Endothelial cell of umbilical vein (primary cell): Measurements from ENCODE around the gene SPIRE1. TPM values are rescaled to one million over a fixed set of nuclear protein-coding genes. Genes with fewer than 3 reads are reported as not detected.

Source experiments
- BruUV-seq: library from RNA; stranded (reverse); fragments of 400-500 nt; replicated peaks from 2 replicates; lab custom pipeline; 2021; lab: Mats Ljungman, UMichigan
- CTCF ChIA-PET: fragments of 300-600, 350-600 bp; sonication (Branson Sonifier 250); formaldehyde crosslinking; loops from one replicate; lab custom pipeline; 2021; ENCODE audit warnings: antibody characterized with exemption, inconsistent platforms; lab: Charles Lee
- POLR2A ChIA-PET: fragments of 300-600, 350-600 bp; sonication (Branson Sonifier 250); formaldehyde crosslinking; loops from one replicate; lab custom pipeline; 2021; ENCODE audit warnings: antibody characterized with exemption, inconsistent platforms; lab: Charles Lee
- DNase-seq: peaks from one replicate; pipeline ENCODE4 v3.0.0-alpha.2; 2011; ENCODE audit warnings: low read depth, low spot score
- FAIRE-seq: peaks from 2 replicates; lab custom pipeline; 2011; peaks lifted over from hg19 to GRCh38; lab: Jason Lieb, UNC
- H2AFZ ChIP-seq: 2 replicates; pipeline ENCODE4 v1.6.0; 2012; ENCODE audit warnings: low read depth, low read length, control low read depth, inconsistent platforms
- H3K27ac ChIP-seq: 2 replicates; pipeline ENCODE4 v1.5.1; 2011; ENCODE audit warnings: low read depth, mild to moderate bottlenecking, control low read depth, low read length, moderate library complexity; ENCODE audit not compliant: insufficient read depth
- H3K27me3 ChIP-seq, 2 experiments: 2 replicates each; pipeline versions ENCODE4 v1.6.0 to v1.6.1; 2011; ENCODE audit warnings: low read length in 2 of 2, mixed read lengths in 1 of 2; ENCODE audit not compliant: control insufficient read depth in 2 of 2, insufficient read depth in 2 of 2
- H3K36me3 ChIP-seq, 2 experiments: 2 replicates in 1 of 2; 3 replicates in 1 of 2; pipeline ENCODE4 v1.5.1; 2011; ENCODE audit warnings: low read length in 2 of 2, mild to moderate bottlenecking in 1 of 2, moderate library complexity in 1 of 2; ENCODE audit not compliant: control insufficient read depth in 2 of 2, insufficient read depth in 2 of 2; ENCODE audit errors: extremely low read depth in 1 of 2
- H3K4me1 ChIP-seq: 3 replicates; pipeline ENCODE4 v1.5.1; 2011; ENCODE audit warnings: mild to moderate bottlenecking, low read length; ENCODE audit not compliant: control insufficient read depth, insufficient read depth; ENCODE audit errors: extremely low read depth
- H3K4me2 ChIP-seq: 2 replicates; pipeline ENCODE4 v1.6.1; 2011; ENCODE audit warnings: low read length, control low read depth, mixed read lengths; ENCODE audit not compliant: insufficient read depth
- H3K4me3 ChIP-seq, 3 experiments: fragments of 200-600 bp in 1 of 3; sonication (generic), shearing (Covaris generic) in 1 of 3; replicated peaks in 1 of 3; 2 replicates each; pipeline ENCODE4 v1.5.1; 2011 to 2016; ENCODE audit warnings: control low read depth in 3 of 3, low read length in 3 of 3, mild to moderate bottlenecking in 2 of 3, inconsistent platforms in 1 of 3, low read depth in 1 of 3, moderate library complexity in 1 of 3; ENCODE audit not compliant: insufficient read depth in 1 of 3
- H3K79me2 ChIP-seq: 2 replicates; pipeline ENCODE4 v1.6.0; 2012; ENCODE audit warnings: low read length, inconsistent platforms; ENCODE audit not compliant: control insufficient read depth, insufficient read depth
- H3K9ac ChIP-seq: replicated peaks from 2 replicates; pipeline ENCODE3; 2011; ENCODE audit warnings: low read length, control low read depth; ENCODE audit not compliant: insufficient read depth; ENCODE audit errors: extremely low read depth
- H3K9me1 ChIP-seq: replicated peaks from 3 replicates; pipeline ENCODE4 v1.6.0; 2011; ENCODE audit warnings: mild to moderate bottlenecking, low read length; ENCODE audit not compliant: control insufficient read depth, insufficient read depth; ENCODE audit errors: extremely low read depth
- H3K9me3 ChIP-seq: replicated peaks from 2 replicates; pipeline ENCODE4 v1.5.1; 2012; ENCODE audit warnings: low read length, inconsistent platforms; ENCODE audit not compliant: control insufficient read depth, insufficient read depth
- H4K20me1 ChIP-seq: replicated peaks from 2 replicates; pipeline ENCODE3; 2011; ENCODE audit warnings: mild to moderate bottlenecking, low read length; ENCODE audit not compliant: control insufficient read depth, insufficient read depth; ENCODE audit errors: extremely low read depth
- CTCF ChIP-seq, 2 donors: IDR thresholded peaks; 1 replicate in 1 of 2; 2 replicates in 1 of 2; pipeline ENCODE4 v1.5.1; 2011; ENCODE audit warnings: low read length in 2 of 2, mild to moderate bottlenecking in 2 of 2, moderate library complexity in 2 of 2, control low read depth in 1 of 2, inconsistent platforms in 1 of 2, low read depth in 1 of 2; ENCODE audit not compliant: insufficient read depth in 1 of 2; ENCODE audit errors: extremely low read depth in 1 of 2
- FOS ChIP-seq: IDR thresholded peaks from 2 replicates; pipeline ENCODE4 v1.6.1; 2011; ENCODE audit warnings: mild to moderate bottlenecking, low read length, moderate library complexity, borderline replicate concordance; ENCODE audit not compliant: insufficient read depth
- GATA2 ChIP-seq: IDR thresholded peaks from 2 replicates; pipeline ENCODE4 v1.7.0; 2011; ENCODE audit warnings: low read depth, mild to moderate bottlenecking, moderate library complexity, mixed read lengths, low read length; ENCODE audit not compliant: insufficient read length, insufficient read depth
- POLR2AphosphoS5 ChIP-seq: IDR thresholded peaks from 2 replicates; pipeline ENCODE4 v1.6.1; 2012; ENCODE audit warnings: low read depth, mild to moderate bottlenecking, control low read depth, low read length, moderate library complexity; ENCODE audit not compliant: insufficient read depth
- dilution Hi-C: fragments of 300-500 bp; cut with MboI; formaldehyde crosslinking; loops from one replicate; pipeline ENCODE4 v1.15.0; 2019; ENCODE audit warnings: low sequenced_read_pairs; ENCODE audit not compliant: extremely low pct_ligation_motif_present
- intact Hi-C: fragments of 100-400 bp; cut with micrococcal nuclease; formaldehyde crosslinking; loops from one replicate; pipeline ENCODE4 v1.10.0; 2022
- polyA plus RNA-seq, 4 experiments: library from polyadenylated mRNA; depleted of rRNA in 3 of 4; stranded (reverse) in 3 of 4; unstranded in 1 of 4; fragments of >200 nt; gene quantifications; 2 replicates each; pipeline versions ENCODE4 v1.2.1 to v1.2.3, GENCODE V29; 2011 to 2012; ENCODE audit warnings: missing spikeins in 1 of 4
- total RNA-seq: library from RNA; stranded (reverse); gene quantifications from 2 replicates; pipeline ENCODE4 v1.2.3, GENCODE V29; 2021
- TF ChIP-seq, protein P1 (sequence below): IDR thresholded peaks from 2 replicates; pipeline ENCODE4 v1.6.1; 2011; ENCODE audit not compliant: insufficient read depth, insufficient read length

Gene SPIRE1
- total and polyA plus RNA-seq, 2 donors (not counting 3 experiments of a cell fraction or from before 2014, with no cell fraction given), result 13.1 to 44.0 TPM

DNA sequence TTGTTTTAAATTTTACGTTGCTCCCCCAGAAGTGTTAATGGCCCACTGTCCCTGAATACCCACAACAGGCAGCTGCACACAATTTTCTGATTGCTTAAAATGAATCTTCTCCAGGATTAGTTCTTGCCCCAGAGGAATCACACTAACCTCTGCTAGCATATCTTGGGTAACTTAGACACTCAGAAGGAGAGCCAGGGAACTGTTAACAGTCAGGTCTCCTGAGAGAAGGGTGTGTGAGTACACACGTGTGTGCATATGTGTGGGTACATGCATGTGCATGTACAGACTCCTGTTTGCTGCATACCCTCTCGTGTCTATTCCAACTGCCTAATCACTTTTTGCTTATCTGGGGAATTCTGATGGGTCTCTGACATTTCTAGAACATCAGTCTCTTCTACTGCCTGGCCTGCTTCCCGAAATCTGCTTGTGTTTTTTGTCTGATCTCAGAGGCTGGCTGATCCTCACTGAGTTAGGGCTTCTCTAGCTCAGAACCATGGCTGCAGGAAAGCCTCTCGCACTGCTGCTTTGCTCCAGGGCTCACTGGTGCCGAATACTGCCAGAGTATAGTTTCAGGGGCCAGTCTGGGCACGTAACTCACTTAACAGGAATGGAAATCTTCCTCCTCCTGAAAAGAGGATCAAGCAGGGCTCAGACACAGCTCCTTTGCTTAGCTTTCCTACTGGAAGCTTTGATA, 187.4 kb downstream of the SPIRE1 start:
- Histone ChIP-seq H4K20me1 (no peaks in the 10 kb centered on the region), H3K9ac (no peak overlapping the region), H3K4me1 (no peaks in the 10 kb centered on the region), H3K79me2 (no peaks in the 10 kb centered on the region), H3K27me3 (no peaks in the 10 kb centered on the region), H2AFZ (no peak overlapping the region), H3K9me3 (no peaks in the 10 kb centered on the region), H3K27ac (no peak overlapping the region), H3K4me3 (no peak overlapping the region), H3K36me3 (peaks cover 2% of the 10 kb centered on the region in 2 experiments), H3K4me2 (no peak overlapping the region), H3K9me1 (no peaks in the 10 kb centered on the region)
- ChIA-PET POLR2A (no interaction called here), CTCF (no interaction called here)
- TF ChIP-seq, protein P1, sequence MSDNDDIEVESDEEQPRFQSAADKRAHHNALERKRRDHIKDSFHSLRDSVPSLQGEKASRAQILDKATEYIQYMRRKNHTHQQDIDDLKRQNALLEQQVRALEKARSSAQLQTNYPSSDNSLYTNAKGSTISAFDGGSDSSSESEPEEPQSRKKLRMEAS, result no peak
- TF ChIP-seq POLR2AphosphoS5 (no peak), GATA2 (no peak), CTCF (IDR thresholded peaks at IDR 0.05; ENCODE audit: extremely low read depth in 1 of 2, insufficient read depth in 1 of 2, low read depth in 1 of 2, low read length in 2 of 2) (no peak), FOS (no peak)
- BruUV-seq, result no TSS peak
- dilution Hi-C loops, result no loop called here
- intact Hi-C loops, result no loop called here
- FAIRE-seq (no peak), DNase-seq (no peak)
